DMS 273 (cell line): ENCODE data around the gene RBM26.
"Not testable (repeated sequence)": the region's sequence is repeated elsewhere in the genome, so short reads cannot be mapped to it uniquely, and the experiment has no call there.

Experiments used
- DNase-seq: peaks from one replicate; lab custom pipeline; 2025; ENCODE audit not compliant: unreplicated experiment; lab: John Stamatoyannopoulos, UW

Gene RBM26

DNA sequence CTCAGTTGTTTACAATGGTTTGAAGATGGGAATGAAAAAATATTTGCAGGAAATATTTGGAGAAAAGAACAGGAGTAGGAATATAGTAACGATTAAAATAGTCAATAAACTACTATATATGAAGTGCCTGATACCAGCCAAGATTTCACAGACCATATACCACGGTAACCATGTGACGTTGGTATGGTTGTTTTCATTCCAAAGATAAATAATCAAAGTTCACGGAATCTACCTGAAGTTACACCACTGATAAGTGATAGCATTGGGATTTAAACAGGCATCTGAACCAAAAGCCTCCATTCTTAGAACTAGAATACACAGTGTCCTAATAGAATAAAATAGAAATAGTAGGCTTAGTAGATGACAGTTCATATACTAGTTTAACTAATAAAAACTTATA is 123.5 kb downstream of the RBM26 start:
- DNase-seq = no peak

DNA sequence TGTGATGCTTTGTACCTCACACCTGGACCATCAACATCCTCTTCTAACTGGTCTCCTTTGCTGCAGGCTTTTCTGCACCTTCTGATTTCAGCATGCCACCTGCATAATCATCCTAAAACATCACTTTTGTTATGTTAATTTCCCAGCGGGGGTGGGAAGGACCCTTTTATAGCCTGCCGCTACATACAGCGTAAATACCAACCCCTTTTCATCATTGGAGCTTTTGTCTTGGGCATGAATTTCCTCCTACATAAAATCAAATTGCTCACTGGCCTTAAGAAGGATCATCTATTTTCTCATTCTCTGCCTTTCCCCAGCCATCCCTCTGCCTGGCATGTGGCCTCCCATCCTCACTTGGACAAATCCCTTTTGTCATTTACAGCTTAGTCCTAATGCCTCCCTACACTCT is 124.7 kb downstream of the RBM26 start:
- no peak for DNase-seq

DNA sequence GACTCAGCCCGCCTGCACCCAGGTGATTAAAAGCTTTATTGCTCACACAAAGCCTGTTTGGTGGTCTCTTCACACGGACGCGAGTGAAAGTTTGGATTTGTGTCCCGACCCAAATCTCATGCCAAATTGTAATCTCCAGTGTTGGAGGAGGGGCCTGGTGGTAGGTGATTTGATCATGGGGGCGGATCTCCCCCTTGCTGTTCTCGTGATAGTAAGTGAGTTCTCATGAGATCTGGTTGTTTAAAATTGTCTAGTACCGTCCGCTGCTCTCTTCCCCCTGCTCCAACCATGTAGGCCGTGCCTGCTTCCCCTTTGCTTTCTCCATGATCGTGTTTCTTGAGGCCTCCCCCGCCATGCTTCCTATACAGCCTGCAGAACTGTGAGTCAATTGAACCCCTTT is 126.3 kb downstream of the RBM26 start:
- DNase-seq = not testable (repeated sequence)

DNA sequence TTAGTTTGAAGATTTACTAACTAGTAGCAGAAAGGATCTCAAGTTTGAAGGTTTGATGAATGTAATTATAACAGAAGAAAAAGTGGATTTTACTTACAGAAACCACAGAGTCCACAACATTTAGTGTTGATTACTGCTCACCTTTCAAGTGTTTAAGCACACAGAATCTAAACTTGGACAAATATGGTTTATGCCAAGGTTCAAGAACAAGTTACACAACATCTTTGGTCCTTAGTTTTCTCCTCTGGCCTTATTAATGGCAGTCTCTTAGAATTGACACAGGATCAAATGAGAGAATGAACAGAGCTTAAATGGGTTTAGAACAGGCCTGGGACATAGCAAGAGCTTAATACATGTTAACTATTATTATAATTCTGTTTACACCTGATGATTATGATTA is 133.0 kb downstream of the RBM26 start:
- DNase-seq = no peak

DNA sequence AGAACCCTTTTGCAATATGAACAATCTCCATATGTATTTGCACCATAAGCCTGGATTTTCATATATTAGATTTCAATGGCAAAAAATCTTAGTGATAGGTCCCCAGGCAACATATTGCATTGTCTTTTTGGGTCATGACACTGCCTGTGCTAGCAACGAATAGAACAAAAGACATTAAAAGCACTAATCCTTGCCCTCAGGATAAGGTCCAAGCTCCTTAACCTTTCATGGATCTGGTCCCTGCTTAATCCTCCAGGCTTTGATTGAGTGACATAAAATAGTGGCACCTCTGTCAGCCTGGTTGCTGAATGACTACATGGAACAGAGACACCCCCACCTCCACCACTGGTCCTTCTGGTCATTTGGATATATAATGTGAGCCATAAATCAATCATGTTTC is 134.4 kb downstream of the RBM26 start:
- DNase-seq = no peak

DNA sequence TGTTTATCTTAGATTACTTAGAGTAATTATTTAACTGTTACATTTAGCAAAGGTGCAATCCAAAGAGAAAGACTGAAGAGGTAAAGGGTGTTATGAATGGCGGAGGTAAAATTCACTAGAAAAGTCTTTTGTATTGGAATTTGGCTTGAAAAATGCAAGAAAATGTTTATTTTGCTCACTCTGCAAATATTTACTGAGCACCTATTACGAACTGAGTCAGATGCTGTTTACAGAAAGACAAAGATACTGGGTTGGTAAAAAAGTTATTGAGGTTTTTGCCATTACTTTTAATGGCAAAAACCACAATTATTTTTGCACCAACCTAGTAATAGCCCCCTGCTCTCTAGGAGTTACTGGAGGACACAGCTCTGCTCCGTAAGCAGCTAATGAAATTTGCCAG is 135.2 kb downstream of the RBM26 start:
- DNase-seq = no peak
